A673 (cell line): Measurements from ENCODE around the gene TOR4A. TPM values are rescaled to one million over a fixed set of nuclear protein-coding genes. Genes with fewer than 3 reads are reported as not detected.

Experiments used
- BruUV-seq: library from RNA; stranded (reverse); fragments of 400-500 nt; replicated peaks from 2 replicates; lab custom pipeline; 2021; lab: Mats Ljungman, UMichigan
- CTCF ChIA-PET: fragments of 300-600 bp; sonication (Branson Sonifier 250); formaldehyde crosslinking; loops from one replicate; lab custom pipeline; 2022; ENCODE audit warnings: antibody characterized with exemption; lab: Charles Lee
- POLR2A ChIA-PET: fragments of 300-600 bp; sonication (Branson Sonifier 250); formaldehyde crosslinking; loops from one replicate; lab custom pipeline; 2022; ENCODE audit warnings: antibody characterized with exemption; ENCODE audit not compliant: low non-redundant PET; lab: Charles Lee
- DNase-seq: peaks from one replicate; pipeline ENCODE4 v3.0.0-alpha.2; 2015; ENCODE audit warnings: low spot score
- H3K27ac ChIP-seq: fragments of 200-600 bp; sonication (generic); 2 replicates; pipeline ENCODE4 v1.5.1; 2016; ENCODE audit warnings: mixed run types, low read depth, mild to moderate bottlenecking, mixed read lengths, antibody characterized with exemption, low read length; ENCODE audit not compliant: poor library complexity, severe bottlenecking
- H3K27me3 ChIP-seq: fragments of 200-600 bp; sonication (generic); replicated peaks from 2 replicates; pipeline ENCODE4 v1.6.1; 2017; ENCODE audit warnings: mixed run types, low read depth, mild to moderate bottlenecking, mixed read lengths, antibody characterized with exemption, low read length; ENCODE audit not compliant: insufficient read depth, poor library complexity
- H3K36me3 ChIP-seq: fragments of 200-600 bp; sonication (generic); 2 replicates; pipeline ENCODE4 v1.6.1; 2016; ENCODE audit warnings: mixed run types, mild to moderate bottlenecking, mixed read lengths, antibody characterized with exemption, low read length; ENCODE audit not compliant: insufficient read depth, poor library complexity, severe bottlenecking
- H3K4me1 ChIP-seq: fragments of 200-600 bp; sonication (generic); 2 replicates; pipeline ENCODE4 v1.6.1; 2017; ENCODE audit warnings: mixed run types, mild to moderate bottlenecking, mixed read lengths, antibody characterized with exemption, low read length; ENCODE audit not compliant: insufficient read depth, poor library complexity, severe bottlenecking
- H3K4me3 ChIP-seq: fragments of 200-600 bp; sonication (generic); 2 replicates; pipeline ENCODE4 v1.5.1; 2016; ENCODE audit warnings: low read depth, mixed run types, mild to moderate bottlenecking, mixed read lengths, low read length; ENCODE audit not compliant: poor library complexity, severe bottlenecking
- H3K9me3 ChIP-seq: fragments of 200-600 bp; sonication (generic); 2 replicates; pipeline ENCODE4 v1.6.1; 2016; ENCODE audit warnings: mixed run types, low read depth, mild to moderate bottlenecking, mixed read lengths, antibody characterized with exemption, low read length; ENCODE audit not compliant: poor library complexity, severe bottlenecking
- EZH2 ChIP-seq: fragments of 200-600 bp; sonication (generic); IDR thresholded peaks from 2 replicates; pipeline ENCODE4 v1.6.1; 2017; ENCODE audit warnings: borderline replicate concordance, low read depth, mild to moderate bottlenecking, mixed read lengths, antibody characterized with exemption, low read length; ENCODE audit not compliant: poor library complexity, severe bottlenecking
- intact Hi-C: fragments of 100-400 bp; cut with micrococcal nuclease; formaldehyde crosslinking; loops from one replicate; pipeline ENCODE4 v1.10.0; 2022; ENCODE audit not compliant: unreplicated experiment
- total RNA-seq: library from RNA; stranded (reverse); gene quantifications from 2 replicates; pipeline ENCODE4 v1.2.3, GENCODE V29; 2021
- TF ChIP-seq, protein P1 (sequence below): fragments of 300-800, 200-600 bp; sonication (generic); conservative IDR thresholded peaks from 2 replicates; pipeline ENCODE4 v1.5.1; 2017; ENCODE audit warnings: low read depth, mild to moderate bottlenecking, antibody characterized with exemption, low read length, moderate library complexity, mixed read lengths

The TOR4A gene
- total RNA-seq, 1 experiment from 2014 or later = 0.82 TPM

DNA sequence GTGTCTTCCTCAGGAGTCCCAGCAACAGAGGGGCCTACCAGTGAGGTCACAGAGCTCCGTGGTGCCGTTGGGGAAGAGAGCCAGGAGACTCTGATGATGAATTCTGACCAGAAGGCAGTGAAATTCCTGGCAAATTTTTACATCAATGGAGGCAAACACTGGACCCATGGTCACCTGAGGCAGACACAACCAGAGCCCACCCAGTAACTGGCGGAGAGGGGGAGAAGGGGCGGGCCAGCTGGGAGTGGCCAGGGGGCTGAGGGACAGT lies 26.4 kb upstream of the TOR4A start, which contains the start of gene STPG3:
TSS of gene STPG3 (plus strand) at position 93 of the 268 bp plus-strand sequence. CDS start at position 94, 1 bp downstream.
- intact Hi-C loops = no loop called here
- H3K27me3 ChIP-seq = no peaks in the 10 kb centered on the region
- DNase-seq = no peak
- H3K36me3 ChIP-seq = peaks cover under 1% of the 10 kb centered on the region
- H3K4me1 ChIP-seq = peaks cover 9% of the 10 kb centered on the region
- POLR2A ChIA-PET = no interaction called here
- no peak for TF ChIP-seq EZH2
- TF ChIP-seq, protein P1, sequence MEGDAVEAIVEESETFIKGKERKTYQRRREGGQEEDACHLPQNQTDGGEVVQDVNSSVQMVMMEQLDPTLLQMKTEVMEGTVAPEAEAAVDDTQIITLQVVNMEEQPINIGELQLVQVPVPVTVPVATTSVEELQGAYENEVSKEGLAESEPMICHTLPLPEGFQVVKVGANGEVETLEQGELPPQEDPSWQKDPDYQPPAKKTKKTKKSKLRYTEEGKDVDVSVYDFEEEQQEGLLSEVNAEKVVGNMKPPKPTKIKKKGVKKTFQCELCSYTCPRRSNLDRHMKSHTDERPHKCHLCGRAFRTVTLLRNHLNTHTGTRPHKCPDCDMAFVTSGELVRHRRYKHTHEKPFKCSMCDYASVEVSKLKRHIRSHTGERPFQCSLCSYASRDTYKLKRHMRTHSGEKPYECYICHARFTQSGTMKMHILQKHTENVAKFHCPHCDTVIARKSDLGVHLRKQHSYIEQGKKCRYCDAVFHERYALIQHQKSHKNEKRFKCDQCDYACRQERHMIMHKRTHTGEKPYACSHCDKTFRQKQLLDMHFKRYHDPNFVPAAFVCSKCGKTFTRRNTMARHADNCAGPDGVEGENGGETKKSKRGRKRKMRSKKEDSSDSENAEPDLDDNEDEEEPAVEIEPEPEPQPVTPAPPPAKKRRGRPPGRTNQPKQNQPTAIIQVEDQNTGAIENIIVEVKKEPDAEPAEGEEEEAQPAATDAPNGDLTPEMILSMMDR = no peak
- CTCF ChIA-PET = no interaction called here
- H3K27ac ChIP-seq = no peak within 1 kb of the TSS
- no peak within 1 kb of the TSS for H3K4me3 ChIP-seq
- BruUV-seq = no TSS peak
- no peaks in the 10 kb centered on the region for H3K9me3 ChIP-seq

DNA sequence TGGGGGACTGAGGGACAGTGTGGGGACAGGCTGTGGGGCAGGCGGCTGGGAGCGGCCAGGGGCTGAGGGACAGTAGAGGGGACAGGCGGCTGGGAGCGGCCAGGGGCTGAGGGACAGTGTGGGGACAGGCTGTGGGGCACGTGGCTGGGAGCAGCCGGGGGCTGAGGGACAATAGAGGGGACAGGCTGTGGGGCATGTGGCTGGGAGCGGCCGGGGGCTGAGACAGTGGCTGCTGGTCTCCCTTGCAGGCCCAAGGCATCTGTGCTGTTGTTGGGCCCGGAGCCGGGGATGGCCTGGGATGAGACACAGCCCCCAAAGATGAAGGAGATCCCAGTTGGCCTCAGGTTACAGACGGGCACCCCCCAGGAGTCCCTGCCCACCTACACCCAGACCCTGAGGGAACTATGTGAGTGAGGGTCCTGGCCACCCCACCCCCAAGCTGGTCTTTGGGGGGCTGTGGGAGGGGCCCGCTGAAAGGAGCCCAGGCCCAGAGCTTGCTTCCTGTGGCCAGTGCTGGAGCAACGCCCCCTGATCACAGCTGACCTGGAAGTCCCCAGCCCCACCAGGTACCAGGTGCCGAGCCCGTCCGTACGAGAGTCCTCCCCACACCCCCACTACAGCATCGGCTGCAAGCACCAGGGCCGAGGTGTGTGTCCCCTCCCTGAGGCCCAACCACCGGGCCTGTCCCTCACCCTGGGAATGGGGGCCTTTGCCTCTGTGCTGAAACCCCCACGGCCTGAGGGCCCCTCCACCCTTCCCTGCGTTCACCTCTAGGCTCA lies 25.8 kb upstream of the TOR4A start:
- CTCF ChIA-PET = no interaction called here

DNA sequence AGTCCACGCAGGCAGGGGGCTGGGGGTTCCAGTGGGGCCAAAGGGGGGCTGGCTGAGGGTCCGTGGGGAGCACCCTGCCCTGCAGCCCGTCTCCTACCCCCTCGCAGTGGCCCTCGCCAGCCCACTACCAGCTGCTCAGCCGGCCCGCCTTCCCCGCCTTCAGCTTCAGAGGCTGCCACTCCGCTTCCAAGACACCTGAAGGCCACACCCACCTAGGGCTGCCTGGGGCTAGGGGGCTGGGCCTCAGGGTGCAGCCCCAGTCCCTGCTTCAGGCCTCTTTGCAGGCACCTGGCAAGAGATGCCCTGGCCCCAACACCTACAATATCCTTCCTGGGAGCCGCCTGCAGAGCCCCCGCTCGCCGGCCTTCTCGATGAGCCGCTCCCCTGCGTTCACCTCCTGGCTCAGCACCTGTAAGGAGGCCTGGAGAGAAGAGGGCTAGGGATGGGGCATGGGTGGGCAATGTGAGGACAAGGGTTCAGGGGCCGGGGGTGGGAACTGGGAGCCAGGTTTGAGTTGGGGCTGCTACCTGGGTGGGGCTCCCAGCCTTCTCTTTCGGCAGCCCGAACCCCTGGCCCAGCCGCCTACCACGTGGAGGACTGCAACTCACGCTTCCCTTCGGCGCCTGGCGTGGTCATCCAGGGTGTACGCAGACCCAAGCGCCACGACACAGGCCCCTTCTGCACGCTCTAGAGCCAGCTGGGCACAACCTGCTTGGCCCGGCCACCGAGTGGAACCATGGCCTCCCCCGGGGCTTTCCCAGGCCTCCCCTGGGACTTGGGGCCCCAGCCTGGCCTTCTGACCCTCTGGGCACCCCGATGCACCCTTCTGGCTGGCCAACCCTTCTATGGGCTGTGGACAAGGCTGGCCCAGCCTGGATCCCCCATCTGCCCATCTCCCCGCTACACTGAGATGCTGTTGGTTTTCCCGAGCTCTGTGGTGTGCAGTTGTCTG lies 24.7 kb upstream of the TOR4A start:
- Histone ChIP-seq H3K27ac (no peak overlapping the region), H3K9me3 (no peaks in the 10 kb centered on the region), H3K36me3 (peaks cover 9% of the 10 kb centered on the region), H3K4me3 (no peak overlapping the region), H3K27me3 (no peaks in the 10 kb centered on the region), H3K4me1 (peaks cover 15% of the 10 kb centered on the region)
- POLR2A ChIA-PET = no interaction called here
- CTCF ChIA-PET = interaction anchor here (2.3 kb wide), 1 partner anchor 16 kb away, joined by 11 read pairs; no protein-coding TSS in a partner anchor
- TF ChIP-seq, protein P1 = no peak
- no peak for TF ChIP-seq EZH2
- intact Hi-C loops = no loop called here
- no peak for DNase-seq
- BruUV-seq = no TSS peak

More for the DNA sequence above, 25.8 kb upstream of the TOR4A start:
- no peak overlapping the region for H3K4me3 ChIP-seq
- TF ChIP-seq EZH2 = no peak
- TF ChIP-seq, protein P1 = no peak
- no TSS peak for BruUV-seq
- H3K4me1 ChIP-seq = peaks cover 15% of the 10 kb centered on the region
- H3K27me3 ChIP-seq = no peaks in the 10 kb centered on the region
- H3K36me3 ChIP-seq = peaks cover 6% of the 10 kb centered on the region
- no peaks in the 10 kb centered on the region for H3K9me3 ChIP-seq
- DNase-seq = no peak
- H3K27ac ChIP-seq = no peak overlapping the region
- POLR2A ChIA-PET = no interaction called here
- intact Hi-C loops = no loop called here
